Left colon (tissue), 2 donors: Measurements from ENCODE around the gene ALDH3B1. TPM values are rescaled to one million over a fixed set of nuclear protein-coding genes. Genes with fewer than 3 reads are reported as not detected.
"Not testable (repeated sequence)": the region's sequence is repeated elsewhere in the genome, so short reads cannot be mapped to it uniquely, and the experiment has no call there.

Experiments
- ATAC-seq: fragments of 200-7000 bp; cut with Tn5 transposase; one replicate; pipeline ENCODE4 v1.9.1; 2020; ENCODE audit warnings: mild to moderate bottlenecking, moderate library complexity
- DNase-seq, 2 donors: peaks; one replicate each; pipeline ENCODE4 v3.0.0-alpha.2; 2020
- intact Hi-C, 2 donors: fragments of 100-400 bp; cut with DNase I in 1 of 2; cut with micrococcal nuclease in 1 of 2; formaldehyde crosslinking; loops; one replicate each; pipeline versions ENCODE4 v1.11.2 to v1.14.0; 2022; cut with DNase I, micrococcal nuclease
- long read RNA-seq: library from polyadenylated mRNA; unstranded; transcript quantifications from one replicate; pipeline ENCODE4 v2.0.0, GENCODE V29; 2021
- total RNA-seq, 2 donors: library from RNA; stranded (reverse); fragmentation: NEBNext Ultra II Directional; extraction: Animal tissue kit (Norgen Biotek cat#: 25700); gene quantifications; one replicate each; pipeline ENCODE4 v1.2.1, GENCODE V29; 2021
- donor health status: DM: no; HTN: no; CAD: no.
- donor health status: DM: yes; HTN: yes; CAD: no.

The ALDH3B1 gene
- total RNA-seq = 10 to 100 TPM; 20.2 to 21.3 TPM
- long read RNA-seq, transcript ALDH3B1-201 (10 exons, 2,786 nt) = major isoform, 5 of 17 reads
- long read RNA-seq, partial matches to known transcripts = 8 of 17 reads
- long read RNA-seq, other reads (novel, unspliced or antisense) = 4 of 17 reads

GRCh38 chr11:68010090-68011041, at the start of gene ALDH3B1:
Gene ALDH3B1, plus strand, starts transcription at chr11:68010327. Its CDS starts 4,971 bp downstream, at chr11:68015298.
- ATAC-seq = peak; percentile 72
- peak; percentile 92 to 95 for DNase-seq
- intact Hi-C loops = no loop called here

DNA sequence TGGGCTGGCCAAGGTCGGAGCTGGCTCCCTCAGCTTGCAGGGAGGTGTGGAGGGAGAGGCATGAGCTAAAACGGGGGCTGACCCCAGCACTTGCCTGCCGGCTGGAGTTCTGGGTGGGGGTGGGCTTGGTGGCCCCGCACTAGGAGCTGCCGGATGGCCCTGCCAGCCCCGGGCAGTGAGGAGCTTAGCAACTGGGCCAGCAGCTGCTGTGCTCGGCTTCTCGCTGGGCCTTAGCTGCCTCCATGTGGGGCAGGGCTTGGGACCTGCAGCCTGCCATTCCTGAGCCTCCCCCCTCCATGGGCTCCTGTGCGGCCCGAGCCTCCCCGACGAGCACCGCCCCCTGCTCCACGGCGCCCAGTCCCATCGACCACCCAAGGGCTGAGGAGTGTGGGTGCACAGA, 46.9 kb upstream of the ALDH3B1 start:
- ATAC-seq, intact Hi-C loops, DNase-seq: not testable (repeated sequence)

GRCh38 chr11:67963879-67964278, 46.2 kb upstream of the ALDH3B1 start:
- intact Hi-C loops, ATAC-seq, DNase-seq: not testable (repeated sequence)

GRCh38 chr11:67964746-67965145, 45.4 kb upstream of the ALDH3B1 start:
- DNase-seq, ATAC-seq, intact Hi-C loops: not testable (repeated sequence)

DNA sequence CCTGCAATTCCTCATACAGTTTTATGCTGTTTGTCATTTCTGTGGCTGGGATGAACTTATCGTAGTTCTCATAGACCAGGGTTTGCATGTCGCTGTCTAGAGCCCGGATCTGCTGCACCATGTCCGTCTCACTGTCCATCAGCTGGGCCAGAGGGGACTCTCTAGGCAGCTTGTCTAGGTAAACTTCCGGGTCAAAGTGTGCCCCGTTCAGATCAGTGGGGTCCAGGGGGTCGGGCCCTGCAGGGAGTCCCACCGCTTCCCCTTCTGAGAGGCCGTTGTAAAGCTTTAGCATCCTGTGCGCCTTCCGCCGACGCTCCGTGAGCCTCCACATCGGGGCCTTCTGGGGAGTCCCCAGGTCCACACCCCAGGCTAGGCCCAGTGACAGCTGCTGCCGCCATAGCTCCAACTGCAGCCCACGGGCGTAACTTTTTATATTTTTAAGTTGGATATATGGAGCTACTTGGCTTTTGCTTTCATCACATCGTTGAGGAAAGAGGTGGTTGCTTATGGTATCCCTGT, 44.2 kb upstream of the ALDH3B1 start:
- ATAC-seq, intact Hi-C loops, DNase-seq: not testable (repeated sequence)

- intact Hi-C loops, DNase-seq: not testable (repeated sequence)
Observed at GRCh38 chr11:67974746-67975145, 35.4 kb upstream of the ALDH3B1 start.

GRCh38 chr11:67978766-67979418, 31.2 kb upstream of the ALDH3B1 start:
- DNase-seq (peak; percentile 55 to 67), ATAC-seq (peak; percentile 72)
- intact Hi-C loops = not testable (repeated sequence)

More at GRCh38 chr11:67974746-67975145, 35.4 kb upstream of the ALDH3B1 start:
- ATAC-seq = not testable (repeated sequence)

GRCh38 chr11:67981226-67981625, 28.9 kb upstream of the ALDH3B1 start:
- intact Hi-C loops, ATAC-seq: not testable (repeated sequence)

GRCh38 chr11:67982255-67982857, 27.8 kb upstream of the ALDH3B1 start:
- intact Hi-C loops, DNase-seq, ATAC-seq: not testable (repeated sequence)

More at GRCh38 chr11:67981226-67981625, 28.9 kb upstream of the ALDH3B1 start:
- DNase-seq = not testable (repeated sequence)

GRCh38 chr11:67983951-67984350, 26.2 kb upstream of the ALDH3B1 start:
- no peak for ATAC-seq

GRCh38 chr11:67985302-67985701, 24.8 kb upstream of the ALDH3B1 start:
- ATAC-seq, intact Hi-C loops, DNase-seq: not testable (repeated sequence)

More at GRCh38 chr11:67983951-67984350, 26.2 kb upstream of the ALDH3B1 start:
- DNase-seq = no peak
- intact Hi-C loops = no loop called here

- DNase-seq (peak in 1 of 2 donors; percentile 32), ATAC-seq (peak; percentile 82)
- intact Hi-C loops = not testable (repeated sequence)
Observed at GRCh38 chr11:67990546-67991346, 19.4 kb upstream of the ALDH3B1 start.

DNA sequence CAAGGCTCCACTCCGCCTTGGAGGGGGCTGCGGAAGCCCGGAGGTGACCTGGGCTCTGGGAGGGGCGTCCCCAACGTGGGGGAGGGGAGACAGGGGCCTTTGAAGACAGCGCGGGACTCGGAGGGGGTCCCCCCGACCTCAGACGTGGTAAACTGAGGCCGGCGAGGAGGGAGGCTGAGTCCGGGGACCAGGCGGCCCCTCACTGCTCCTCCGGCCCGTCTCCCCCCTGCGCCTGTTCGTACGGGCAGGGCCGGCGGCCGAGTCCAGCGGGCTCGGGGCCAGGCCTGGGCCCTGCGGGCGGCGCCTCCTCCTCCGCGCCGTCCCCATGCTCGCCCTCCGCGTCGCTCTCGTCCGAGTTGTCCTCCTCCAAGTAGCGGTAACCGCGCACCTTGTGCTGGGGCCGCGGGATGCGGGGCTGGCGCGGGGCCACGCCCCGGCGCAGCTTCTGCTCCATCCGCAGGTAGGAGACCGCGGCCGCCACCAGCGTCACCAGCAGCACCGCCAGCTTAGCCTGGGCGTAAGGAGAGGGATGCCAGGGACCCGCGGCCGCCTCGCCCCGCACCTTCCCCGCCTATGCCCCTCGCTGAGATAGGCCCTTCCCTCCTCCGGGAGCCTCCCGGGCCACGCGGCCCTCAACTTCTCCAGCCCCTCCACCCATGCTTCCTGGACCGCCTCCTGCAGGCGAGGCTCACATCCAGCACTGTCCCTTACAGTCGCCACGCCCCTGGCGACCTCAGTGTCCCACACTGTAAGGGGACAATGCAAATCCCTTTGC, 18.6 kb upstream of the ALDH3B1 start:
- intact Hi-C loops, DNase-seq, ATAC-seq: not testable (repeated sequence)

DNA sequence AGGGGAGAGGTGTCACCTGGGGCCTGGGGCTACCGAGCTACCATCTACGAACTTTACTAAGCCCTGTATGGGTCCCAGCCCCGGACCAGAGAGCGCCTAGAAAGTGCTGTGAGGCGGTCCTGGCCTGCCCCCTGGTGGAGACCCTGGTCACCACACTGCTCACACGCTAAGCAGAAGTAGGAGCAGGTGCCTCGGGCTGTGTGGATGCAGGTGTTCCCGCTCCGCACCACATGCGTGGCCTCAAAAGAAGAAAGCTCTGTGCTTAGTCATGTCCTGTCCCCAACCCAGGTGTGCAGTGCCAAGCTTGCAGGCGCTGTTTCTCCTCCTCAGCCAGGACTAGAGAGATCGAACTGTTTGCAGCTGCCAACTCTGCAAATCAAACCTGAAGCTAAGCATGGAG, 16.3 kb upstream of the ALDH3B1 start:
- not testable (repeated sequence) for ATAC-seq

GRCh38 chr11:67994387-67994786, 15.7 kb upstream of the ALDH3B1 start:
- ATAC-seq, intact Hi-C loops, DNase-seq: not testable (repeated sequence)

More for the DNA sequence above, 16.3 kb upstream of the ALDH3B1 start:
- intact Hi-C loops = not testable (repeated sequence)
- DNase-seq = peak; percentile 49 to 56

DNA sequence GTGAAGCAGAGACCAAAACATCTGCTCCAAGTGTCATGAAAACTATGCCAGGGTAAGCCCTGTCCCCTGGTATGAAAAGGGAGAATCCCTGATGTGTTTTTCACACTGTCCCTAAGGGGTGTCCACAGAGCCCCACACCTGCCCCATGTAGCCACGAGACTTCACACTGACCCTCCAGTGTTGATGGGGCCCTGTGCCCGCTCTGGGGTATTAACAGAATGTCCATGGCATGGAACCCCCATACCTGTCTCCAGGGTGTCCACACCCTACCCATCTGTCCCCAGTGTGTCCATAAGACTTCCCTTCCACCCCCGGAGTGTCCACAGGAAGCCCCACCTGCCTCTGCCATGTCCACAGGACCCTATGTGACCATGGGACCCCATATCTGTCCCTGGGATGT, 15.0 kb upstream of the ALDH3B1 start:
- ATAC-seq, DNase-seq, intact Hi-C loops: not testable (repeated sequence)

- ATAC-seq, intact Hi-C loops, DNase-seq: not testable (repeated sequence)
Observed at GRCh38 chr11:67995579-67995978, 14.5 kb upstream of the ALDH3B1 start.
